Stimulated activated naive CD8-positive, alpha-beta T cell treated with anti-CD3 and anti-CD28 coated beads, Interleukin-15, Interleukin-2, amounts not matched to agents 100 U/mL and 50 U/mL, for 24 hours (primary cell): ENCODE measurements around the gene STOM.
A peak's percentile ranks its signal among the peaks of the same experiment; 100 is the strongest.
"Not testable (repeated sequence)": the region's sequence is repeated elsewhere in the genome, so short reads cannot be mapped to it uniquely, and the experiment has no call there.

Experiments
- ATAC-seq: fragments of 150-1000 bp; cut with Tn5 transposase; one replicate; pipeline ENCODE4 v1.10.0; 2021
- DNase-seq: peaks from one replicate; pipeline ENCODE4 v3.0.0; 2021

STOM gene, protein sequence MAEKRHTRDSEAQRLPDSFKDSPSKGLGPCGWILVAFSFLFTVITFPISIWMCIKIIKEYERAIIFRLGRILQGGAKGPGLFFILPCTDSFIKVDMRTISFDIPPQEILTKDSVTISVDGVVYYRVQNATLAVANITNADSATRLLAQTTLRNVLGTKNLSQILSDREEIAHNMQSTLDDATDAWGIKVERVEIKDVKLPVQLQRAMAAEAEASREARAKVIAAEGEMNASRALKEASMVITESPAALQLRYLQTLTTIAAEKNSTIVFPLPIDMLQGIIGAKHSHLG

DNA sequence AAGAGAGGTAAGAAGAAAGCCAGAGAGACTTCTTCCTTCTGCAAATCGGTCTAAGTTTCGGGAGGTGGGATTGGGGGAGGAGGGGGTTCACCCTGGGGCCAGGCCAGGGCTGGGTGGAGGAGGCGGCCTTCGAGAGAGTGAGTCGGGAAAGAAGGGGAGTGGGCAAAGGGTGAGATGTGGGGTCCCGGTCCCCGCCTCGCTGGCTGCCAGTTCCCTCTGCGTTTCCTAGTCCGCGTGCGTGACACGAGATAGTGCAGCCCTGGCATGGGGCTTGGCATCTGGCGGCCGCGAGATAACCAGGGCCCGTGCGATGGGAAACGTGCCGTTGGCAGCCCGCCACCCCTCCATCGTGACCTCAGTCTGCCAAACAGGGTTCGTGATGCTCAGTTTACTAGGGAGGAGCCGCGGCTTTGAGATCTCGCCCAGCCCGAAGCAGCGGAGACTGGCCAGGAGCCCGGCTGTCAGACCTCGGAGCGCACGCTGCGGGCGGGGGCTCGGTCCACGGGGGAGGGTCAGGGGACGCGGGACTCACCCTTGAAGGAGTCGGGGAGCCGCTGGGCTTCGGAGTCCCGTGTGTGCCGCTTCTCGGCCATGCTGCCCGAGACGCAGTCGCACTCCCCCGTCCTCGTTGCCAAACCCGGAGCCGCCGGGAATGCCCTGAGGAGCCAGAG lies at the start of gene STOM:
TSS of gene STOM (minus strand) at position 656 of the 671 bp plus-strand sequence. CDS start at position 593, 63 bp downstream.
- ATAC-seq (peak; percentile 64), DNase-seq (peak; percentile 67)

DNA sequence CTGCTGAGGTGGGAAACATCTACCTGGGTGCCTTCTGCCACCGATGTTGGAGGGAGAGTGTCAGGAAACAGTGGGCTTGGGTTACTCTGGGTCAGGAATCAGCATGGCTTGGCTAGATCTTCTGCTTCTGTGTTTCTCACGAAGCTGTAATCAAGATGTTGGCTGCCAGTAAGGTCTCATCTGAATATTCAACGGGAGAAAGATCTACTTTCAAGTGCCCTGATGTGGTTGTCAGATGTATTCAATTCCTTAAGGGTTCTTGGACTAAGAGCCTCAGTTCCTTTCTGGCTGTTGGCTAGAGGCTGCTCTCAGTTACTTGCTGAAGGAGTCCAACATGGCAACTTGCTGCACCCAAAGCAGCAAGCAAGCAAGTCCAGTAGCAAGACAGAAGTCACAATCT lies 41.9 kb upstream of the STOM start:
- DNase-seq (no peak), ATAC-seq (no peak)

DNA sequence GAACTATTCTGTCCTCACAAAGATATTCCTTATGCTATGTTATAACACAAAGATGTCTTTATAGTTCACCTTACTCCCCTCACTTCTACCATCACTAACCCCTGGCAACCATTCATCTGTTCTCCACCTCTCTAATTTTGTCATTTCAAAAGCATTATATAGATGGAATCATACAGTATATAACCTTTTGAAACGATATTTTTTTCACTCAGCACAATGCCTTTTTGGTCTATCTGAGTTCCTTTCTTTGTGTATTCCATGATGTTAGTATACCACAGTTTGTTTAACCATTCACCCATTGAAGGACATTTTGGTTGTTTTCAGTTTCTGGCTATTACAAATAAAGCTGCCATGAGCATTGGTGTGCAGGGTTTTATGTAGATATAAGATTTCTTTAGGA lies 35.8 kb upstream of the STOM start:
- ATAC-seq = no peak
- no peak for DNase-seq

DNA sequence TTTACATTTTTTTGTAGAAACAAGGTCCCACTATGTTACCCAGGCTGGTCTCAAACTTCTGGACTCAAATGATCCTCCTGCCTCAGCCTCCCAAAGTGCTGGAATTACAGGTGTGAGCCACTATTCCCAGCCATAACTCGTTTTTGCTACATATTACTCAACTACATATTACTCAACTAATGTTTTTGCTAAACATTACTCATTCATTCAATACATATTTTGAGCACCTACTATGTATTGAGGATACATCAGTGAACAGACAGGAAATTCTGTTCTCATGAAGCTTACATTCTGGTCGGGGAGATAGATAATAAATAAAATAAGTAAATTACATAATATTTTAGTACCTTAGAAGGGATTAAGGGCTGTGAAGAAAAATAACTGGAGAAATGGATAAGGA lies 34.9 kb upstream of the STOM start:
- ATAC-seq (no peak), DNase-seq (no peak)

DNA sequence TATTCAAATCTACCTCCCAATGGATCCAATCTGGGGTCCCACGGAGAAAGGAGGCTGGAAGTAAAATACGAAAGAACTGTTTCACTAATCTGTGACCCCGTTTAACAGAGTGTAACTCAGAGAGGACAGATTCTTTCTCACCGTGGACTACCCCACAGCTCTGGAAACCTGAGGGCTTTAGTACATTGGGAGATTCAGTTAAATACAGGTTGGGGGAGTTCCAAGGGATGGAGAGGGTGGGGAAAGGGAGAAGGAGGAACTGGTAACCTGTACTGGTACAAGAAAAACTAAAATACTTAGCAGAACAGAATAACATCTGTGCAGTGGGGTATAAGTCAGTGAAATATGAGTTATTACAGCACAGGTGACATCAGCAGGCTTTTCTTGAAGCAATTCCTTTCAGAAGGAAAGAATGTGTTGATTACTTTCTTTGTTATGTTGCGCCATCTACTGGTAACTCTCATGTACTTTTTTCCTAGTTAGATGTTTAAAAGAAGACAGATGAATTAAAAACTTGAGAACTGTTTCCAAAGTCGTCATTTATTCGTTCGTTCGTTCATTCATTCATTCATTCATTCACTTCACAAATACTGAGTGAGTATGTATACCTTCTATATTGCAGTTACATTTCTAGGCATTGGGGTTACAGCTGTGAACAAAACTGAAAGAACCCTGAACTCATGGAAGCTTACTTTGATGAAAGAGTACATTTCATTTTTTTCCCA lies 30.0 kb upstream of the STOM start:
- ATAC-seq (no peak), DNase-seq (no peak)

DNA sequence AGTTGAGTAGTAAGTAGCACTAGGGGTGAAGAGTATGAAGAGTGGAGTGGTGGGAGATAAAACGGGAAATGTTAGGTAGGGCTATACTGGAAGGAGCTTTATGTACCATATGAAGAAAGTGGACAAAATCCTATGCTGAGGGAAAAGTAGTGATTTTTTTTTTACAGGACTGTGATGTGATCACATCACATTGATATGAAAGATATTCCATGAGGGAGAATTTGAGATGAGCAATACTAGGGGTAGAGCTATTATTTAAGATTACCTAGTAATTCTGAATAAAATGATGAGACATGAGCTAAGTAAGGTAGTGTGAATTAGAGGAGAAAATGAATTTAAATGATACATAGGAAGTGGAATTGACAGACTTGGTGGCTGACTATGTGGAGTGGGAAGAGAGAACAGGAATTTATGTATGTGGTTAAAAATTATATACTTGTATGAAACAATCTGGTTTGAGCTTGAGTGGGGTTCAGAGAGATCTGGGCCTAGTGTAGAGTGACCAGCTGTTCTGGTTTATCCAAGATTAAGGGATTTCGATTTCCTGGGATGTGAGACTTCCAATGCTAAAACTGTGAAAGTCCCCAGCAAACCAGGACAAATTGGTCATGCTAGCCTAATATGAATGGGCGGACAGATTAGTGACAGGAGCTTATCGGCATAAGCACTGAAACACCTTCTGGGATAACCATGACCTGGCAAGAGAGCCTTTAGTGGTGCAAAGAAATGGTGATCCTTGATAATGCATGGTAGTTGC lies 29.3 kb upstream of the STOM start:
- no peak for ATAC-seq

DNA sequence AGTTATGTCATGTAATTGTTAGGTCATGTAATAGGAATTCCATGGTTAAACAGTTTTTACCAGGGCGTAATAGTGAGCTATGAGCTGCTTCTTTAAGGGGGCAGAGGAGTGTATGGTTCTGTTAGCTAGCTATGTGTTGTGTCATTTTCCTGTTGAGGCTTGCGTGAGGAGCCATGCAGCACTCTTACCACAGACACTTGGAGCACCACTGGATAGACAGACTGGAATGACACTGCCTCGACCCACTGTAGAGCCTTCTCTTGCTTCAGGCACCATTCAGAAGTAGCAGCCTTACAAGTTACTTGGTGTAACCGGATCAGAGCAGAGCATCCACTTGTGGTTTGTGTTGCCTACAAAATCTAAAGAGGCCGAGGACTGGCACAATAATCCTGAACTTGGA lies 28.3 kb upstream of the STOM start:
- no peak for ATAC-seq
- no peak for DNase-seq

More for the DNA sequence above, 29.3 kb upstream of the STOM start:
- no peak for DNase-seq

DNA sequence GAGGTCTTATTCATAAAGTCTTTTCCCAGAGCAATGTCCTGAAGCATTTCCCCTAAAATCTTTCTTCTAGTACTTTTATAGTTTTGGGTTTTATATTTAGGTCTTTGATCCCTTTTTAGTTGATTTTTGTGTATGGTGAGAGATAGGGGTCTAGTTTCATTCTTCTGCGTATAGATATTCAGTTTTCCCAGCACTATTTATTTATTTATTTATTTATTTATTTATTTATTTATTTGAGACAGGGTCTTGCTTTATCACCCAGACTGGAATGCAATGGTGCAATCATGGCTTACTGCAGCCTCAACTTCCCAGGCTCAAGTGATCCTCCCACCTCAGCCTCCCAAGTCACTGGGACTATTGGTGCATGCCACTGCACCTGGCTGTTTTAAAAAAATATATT lies 27.2 kb upstream of the STOM start:
- ATAC-seq, DNase-seq: not testable (repeated sequence)

DNA sequence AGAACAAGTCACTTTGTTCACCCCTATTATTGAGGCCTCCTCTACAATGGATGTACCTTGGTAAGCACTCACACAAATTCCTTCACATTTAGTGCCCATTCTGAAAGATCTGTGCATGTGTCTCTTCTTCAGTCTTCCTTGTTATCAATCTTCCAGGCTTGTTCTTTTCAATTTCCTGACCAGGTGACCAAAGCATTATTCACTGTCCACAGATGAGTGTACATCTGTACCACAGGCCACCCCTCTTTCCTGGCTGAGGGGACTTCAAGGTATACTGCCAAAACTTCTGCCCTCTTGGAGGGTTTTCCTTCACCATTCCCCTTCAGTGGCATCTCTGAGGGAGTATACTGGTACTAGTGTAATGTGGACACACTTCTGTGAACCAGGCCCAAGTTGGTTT lies 25.5 kb upstream of the STOM start:
- no peak for DNase-seq
- no peak for ATAC-seq

DNA sequence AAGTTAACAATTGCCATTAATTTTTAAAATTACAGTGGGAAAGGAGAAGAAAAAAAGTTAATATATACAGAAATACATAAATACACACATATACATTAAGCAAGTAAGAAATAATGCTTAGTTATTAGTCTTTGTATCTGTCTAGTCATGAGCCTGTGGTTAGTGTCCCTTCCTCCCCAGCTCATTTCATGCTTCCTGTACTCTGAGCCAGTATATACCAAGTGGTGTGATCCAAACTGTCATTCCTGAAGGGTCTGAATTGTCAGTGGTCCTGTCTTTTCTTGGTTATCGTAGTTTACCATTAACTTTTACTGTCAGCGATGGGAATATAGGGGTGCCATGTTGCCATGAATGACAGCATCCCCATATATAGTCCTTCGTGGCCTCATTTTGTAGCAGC lies 24.2 kb upstream of the STOM start:
- DNase-seq (no peak), ATAC-seq (no peak)

DNA sequence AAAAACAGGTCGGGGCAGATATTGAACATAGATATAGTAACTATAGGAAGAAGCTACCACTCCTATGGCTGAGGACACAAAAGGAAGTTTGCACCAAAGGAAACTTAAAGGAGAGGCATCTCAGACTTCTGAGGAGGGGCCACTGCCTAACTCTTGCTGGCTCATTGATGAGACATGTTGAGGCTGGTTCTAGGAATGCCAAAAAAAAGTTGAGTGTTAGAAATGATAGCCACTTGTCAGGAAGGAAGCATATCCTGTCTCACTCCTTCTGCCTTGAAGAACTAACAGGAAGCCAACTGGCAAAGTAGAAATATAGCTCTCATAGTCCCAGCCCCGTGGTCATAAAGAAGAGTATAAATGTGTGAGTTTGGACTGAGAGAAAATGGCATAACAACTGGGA lies 23.3 kb upstream of the STOM start:
- DNase-seq (no peak), ATAC-seq (no peak)

DNA sequence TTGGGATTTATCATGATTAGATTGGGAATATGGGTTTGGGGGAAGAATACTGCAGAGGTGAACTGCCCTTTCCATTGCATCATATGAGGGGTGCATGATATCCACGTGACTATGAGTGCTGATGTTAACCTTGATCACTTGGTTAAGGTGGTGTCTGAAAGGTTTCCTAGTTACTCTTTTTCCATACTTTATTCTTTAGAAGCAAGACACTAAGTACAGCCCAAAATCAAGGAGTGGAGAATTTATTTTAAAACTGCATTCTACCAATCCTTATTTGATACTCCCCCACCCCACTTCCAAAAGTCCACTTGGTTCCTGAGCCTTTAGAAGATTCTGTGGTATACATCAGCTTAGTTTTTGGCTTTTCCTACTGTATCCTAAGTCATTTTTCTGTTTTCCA lies 20.3 kb upstream of the STOM start:
- DNase-seq = no peak

DNA sequence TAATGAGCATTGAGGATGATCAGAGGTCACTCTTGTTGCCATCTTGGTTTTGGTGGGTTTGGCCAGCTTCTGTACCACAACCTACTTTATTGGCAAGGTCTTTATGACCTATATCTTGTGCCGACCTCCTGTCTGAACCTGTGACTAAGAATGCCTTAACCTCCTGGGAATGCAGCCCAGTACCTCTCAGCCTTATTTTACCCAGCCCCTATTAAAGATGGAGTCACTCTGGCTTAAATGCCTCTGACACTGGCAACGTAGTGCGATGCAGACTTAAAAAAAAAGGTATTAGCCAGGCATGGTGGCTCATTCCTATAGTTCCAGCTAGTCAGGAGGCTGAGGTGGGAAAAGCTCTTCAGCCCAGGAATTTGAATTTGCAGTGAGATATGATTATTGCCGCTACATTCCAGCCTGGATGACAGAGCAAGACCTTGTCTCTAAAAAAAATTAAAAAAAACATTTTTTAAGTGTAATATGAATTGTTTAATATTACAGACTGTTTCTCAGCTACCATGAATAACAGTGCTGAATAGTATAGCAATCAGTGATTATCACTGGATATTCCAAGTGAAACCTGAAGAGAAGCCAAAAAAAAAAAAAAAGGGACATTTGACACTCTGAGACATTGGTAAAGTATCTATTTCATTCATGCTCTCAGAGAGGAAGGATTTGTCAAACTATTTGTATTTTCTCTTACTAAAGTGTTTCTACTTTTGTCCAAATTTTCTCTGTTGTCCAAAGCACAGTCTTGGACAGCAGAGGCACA lies 18.3 kb upstream of the STOM start:
- ATAC-seq (no peak), DNase-seq (no peak)

More for the DNA sequence above, 20.3 kb upstream of the STOM start:
- no peak for ATAC-seq

DNA sequence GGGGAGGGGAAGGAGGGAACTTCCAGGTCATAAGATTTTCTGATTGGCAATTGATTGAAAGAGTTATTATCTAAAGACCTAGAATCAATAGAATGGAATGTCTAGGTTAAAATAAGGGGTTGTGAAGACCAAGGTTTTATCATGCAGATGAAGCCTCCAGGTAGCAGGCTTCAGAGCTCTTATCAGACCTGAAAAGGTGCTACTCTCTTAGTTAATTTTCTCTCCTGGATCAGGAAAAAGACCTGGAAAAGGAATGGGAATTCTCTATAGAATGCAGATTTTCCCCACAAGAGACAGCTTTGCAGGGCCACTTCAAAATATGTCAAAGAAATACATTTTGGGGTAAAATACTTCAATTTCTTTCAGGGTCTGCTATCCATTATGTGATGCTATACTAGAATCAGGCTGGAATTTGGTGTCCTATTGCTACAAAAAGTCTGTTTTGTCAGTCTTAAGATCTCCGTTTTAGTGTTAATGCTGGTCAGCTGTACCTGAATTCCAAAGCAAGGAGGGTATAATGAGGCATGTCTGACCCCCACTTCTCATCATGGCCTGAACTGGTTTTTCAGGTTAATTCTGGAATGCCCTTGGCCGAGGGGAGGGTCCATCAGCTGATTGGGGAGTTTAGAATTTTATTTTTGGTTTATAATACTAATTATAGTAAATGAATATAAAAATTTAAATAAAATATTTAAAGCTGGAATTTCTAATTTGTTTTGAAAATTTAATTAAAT lies 16.6 kb upstream of the STOM start:
- no peak for ATAC-seq
- no peak for DNase-seq

DNA sequence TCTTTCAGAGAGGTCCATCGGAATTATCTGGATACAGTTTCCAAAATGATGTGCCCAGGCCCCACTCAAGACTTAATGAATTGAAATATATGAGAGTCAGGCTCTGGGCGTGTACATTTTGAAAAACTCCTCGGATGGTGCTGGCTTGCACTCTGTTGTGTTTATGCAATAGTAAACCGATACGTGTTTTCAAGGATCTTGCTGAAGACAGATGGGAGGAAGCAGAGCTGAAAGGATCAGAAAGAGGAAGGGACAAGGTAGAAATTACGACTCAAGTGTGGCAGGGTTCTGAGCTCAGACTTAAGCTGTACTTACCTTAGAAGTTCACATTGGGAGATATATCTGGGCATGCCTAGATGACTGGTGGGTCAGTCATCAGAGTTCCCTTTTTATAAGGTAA lies 13.7 kb upstream of the STOM start:
- DNase-seq = no peak
- ATAC-seq = no peak

DNA sequence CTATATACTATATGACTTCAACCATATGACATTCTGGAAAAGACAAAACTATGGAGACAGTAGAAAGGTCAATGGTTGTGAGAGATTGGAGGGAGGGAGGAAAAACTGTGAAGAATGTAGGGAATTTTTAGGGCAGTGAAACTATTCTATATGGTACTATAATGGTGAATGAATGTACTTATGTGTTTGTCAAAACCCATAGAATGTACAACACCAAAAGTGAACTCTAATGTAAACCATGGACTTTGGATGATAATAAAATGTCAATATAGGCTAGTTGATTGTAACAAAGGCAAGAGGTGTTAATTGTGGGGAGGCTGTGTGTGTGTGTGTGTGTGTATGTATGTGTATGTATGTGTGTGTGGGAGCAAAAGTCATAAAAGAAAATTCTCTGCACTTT lies 10.8 kb upstream of the STOM start:
- DNase-seq = no peak
- ATAC-seq = no peak

DNA sequence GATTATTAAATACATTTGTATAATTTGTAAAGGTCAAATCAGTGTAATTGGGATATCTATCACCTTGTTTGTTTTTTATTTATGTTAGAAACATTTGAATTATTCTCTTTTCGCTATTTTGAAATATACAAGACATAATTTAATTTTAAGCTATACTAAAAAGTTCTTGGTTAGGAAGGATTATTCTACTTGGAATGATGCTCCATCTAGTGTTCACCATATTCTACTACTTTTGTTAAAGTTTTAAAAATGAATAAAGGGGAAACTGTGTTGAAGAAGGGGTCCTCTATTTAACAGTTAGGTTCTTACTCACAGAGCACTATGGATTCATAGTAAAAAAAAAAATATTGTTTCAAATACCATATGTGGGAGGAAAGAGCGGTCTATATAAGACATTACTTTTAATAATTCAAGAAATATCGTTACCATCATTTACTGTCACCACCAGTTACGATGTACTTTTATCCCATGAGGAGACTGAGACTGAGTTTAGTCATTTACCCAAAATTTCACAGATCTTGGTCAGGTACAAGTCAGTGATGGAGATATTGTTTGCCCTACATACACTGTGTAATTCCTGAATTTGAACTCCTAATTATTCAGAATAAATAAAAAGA lies 6.3 kb upstream of the STOM start:
- ATAC-seq = no peak
- DNase-seq = no peak

DNA sequence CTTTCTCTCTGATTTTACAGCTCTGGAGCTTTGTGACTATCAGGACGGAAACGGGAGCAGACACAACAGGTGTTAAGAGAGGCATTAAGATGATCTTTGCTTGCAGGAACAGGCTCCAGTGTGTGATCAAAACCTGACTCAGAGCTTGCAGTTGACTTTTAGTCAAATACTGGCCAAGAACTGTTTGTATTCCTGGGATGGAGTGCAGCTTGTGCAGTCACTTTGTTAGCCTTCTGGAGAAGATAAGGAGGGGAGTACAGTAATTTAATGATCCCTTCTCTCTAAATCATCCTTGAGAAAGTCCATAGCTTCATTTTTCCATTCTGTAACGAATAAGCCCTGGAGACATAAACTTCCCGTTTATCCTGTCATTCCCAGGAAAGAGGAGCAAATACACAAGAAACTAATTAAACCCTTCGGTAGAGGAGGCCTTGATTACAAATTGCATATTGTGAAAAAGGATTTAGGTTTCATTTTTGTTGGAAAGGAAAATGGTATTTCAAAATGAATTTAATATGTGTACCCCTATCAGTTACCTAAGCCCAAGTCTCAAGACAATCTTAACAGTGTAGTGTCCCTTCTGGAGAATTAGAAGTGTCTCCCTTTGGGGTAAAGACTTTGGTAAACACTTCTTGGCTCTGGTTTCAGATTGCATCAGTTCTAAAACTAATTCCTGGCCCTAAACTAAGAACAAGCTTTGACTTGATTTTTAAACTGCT lies 3.1 kb upstream of the STOM start:
- DNase-seq (no peak), ATAC-seq (no peak)

DNA sequence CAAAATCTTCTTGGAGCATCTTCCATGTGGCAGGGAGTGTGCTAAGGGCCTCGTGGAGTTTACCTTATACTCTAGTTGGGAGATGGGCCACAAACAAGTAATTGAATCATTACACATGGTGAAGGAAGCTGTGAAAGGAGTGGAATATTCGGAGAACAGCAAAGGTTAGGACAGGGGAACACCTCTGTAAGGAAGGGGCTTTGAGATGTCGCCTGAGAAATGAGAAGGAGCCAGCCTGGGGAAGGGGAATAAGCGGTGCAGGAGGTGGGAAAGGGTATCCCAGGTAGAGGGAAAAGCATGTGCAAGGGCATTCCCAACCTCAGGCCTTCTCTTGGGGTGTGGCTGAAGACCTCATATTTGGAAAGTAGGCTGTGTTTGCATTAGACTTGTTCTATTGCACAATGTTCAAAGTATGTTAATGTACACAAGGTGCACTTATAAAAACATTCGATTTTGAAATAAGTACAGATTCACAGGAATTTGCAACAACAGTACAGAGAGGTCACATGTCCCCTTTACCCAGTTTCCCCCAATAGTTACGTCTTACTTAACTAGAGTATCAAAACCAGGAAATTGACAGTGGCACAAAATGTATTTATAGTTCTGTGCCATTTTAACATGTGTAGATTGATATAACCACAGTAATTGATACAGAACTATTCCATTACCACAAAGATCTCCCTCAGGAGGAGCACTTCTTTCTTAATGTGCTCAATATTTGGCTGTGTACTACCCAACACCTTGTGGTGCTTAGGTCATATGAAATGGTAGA lies 2.4 kb upstream of the STOM start:
- ATAC-seq (no peak), DNase-seq (no peak)
